ENCODE data around the gene EPAS1.

DNA sequence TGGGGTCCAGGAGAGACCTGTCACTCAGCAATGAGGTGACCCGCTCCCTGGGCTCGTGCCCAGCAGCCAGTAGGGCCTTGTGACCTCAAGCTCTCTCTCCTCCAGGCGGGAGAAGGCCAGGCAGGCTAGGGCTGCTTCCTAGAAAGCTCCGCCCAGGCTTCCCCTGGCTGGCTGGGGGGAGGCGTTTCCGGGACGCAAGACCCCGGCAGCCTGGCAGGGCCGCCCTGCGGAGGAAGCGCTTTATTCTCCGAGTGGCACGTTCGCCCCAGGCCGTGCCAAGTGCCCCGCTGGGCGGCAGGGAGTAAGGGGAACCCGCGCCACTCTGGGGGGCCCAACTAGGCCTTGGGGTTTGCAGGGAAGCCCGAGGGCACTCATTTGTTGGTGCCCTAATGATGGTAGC lies 21.2 kb upstream of the EPAS1 start:
- TF ChIP-seq POLR2A (IDR thresholded peaks at IDR 0.05), result peak in 1 of 2 donors; percentile 28
- TF ChIP-seq, protein P1, sequence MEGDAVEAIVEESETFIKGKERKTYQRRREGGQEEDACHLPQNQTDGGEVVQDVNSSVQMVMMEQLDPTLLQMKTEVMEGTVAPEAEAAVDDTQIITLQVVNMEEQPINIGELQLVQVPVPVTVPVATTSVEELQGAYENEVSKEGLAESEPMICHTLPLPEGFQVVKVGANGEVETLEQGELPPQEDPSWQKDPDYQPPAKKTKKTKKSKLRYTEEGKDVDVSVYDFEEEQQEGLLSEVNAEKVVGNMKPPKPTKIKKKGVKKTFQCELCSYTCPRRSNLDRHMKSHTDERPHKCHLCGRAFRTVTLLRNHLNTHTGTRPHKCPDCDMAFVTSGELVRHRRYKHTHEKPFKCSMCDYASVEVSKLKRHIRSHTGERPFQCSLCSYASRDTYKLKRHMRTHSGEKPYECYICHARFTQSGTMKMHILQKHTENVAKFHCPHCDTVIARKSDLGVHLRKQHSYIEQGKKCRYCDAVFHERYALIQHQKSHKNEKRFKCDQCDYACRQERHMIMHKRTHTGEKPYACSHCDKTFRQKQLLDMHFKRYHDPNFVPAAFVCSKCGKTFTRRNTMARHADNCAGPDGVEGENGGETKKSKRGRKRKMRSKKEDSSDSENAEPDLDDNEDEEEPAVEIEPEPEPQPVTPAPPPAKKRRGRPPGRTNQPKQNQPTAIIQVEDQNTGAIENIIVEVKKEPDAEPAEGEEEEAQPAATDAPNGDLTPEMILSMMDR (IDR thresholded peaks at IDR 0.05), result no peak

Data from thyroid gland (tissue), 4 donors.